ENCODE measurements around the gene LRRC4B.

The LRRC4B gene

GRCh38 chr19:50522881-50523280 is 45.4 kb downstream of the LRRC4B start:
- no peak for DNase-seq (ENCODE audit: low read depth in 2 of 2)

DNA sequence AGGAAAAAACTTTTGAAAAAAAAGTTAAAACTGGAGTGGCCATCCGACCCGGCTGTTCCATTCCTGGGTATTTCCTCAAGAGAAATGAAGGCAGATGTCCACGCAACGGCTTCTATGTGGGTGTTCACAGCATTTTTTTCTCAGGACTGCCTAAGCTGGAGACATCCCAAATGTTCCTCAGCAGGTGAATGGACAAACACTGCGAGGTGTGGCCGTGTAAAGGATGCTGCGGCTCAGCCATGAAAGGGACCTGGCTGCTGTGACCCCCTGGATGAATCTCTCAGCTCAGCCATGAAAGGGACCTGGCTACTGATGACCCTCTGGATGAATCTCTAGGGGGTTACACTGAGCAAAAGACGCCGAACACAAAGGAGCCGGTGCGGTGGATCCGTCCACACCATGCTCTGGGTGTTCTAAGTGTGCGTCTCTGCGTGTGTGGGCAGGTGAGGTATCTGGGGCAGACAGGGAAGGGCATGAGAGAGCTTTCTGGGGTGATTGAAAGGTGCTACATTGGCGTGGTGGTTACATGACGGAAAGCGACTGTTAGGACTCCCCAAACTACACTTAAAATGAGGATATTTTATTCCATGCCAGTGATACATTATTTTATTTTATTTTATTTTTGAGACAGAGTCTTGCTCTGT is 47.3 kb downstream of the LRRC4B start:
- DNase-seq (ENCODE audit: low read depth in 2 of 2) = no peak

DNA sequence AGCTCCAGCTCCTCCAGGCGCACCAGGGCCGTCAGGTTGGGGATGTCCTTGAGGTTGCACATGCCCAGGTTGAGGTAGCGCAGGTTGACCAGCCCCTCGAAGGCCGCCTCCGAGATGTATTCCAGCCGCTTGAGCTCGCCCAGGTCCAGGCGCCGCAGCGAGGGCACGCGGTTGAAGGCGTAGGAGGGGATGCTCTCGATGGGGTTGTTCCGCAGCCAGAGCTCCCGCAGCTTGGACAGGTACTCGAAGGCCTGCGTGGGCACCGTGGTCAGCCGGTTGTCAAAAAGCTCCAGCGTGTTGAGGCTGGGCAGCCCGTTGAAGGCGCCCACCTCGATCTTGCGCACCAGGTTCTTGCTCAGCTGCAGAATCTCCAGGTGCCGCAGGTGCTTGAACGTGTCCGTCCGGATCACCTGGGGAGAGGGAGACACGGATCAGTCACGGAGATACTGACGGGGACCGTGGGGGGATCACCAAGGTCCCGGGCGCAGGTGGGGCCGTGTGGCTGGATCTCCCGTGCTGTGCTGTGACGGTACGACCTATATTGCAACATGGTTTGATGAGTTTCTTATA is 49.1 kb downstream of the LRRC4B start:
- DNase-seq (ENCODE audit: low read depth in 2 of 2) = no peak

DNA sequence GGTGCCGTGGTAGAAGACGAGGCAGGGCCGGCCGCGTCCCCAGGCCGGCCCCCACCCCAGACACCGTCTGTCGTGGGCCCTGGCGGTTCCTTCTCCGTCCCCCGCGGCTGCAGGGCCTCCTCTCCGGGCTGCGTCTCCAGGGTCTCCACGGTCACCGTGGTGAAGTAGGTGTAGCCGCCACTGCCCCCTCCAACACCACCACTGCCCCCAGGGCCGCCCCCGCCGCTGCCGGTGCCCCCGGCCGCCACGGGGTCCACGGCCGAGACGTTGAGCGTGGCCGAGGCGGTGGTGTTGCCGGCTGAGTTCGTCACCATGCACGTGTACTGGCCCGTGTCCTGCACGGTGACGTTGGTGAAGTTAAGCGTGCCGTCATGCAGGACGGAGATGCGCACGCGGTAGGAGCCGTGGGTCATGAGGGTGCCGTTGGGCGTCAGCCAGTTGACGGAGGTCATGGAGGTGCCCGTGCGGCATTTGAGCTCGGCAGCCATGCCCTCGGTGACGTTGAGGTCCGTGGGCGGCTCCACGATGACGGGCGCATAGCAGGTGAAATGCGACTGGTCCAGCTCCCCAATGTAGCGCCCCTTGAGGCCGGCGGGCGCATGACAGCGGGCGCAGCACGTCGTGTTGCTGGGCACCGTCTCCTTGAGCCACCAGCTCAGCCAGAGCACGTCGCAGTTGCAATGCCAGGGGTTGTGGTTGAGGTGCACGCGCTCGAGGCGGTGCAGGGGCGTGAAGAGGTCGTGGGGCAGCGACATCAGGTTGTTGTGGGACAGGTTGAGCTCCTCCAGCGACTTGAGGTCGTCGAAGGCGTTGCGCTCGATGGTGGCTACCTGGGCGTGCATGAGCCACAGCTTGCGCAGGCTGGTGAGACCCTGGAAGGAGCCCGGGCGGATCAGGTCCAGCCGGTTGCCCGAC is 49.9 kb downstream of the LRRC4B start:
- DNase-seq (ENCODE audit: low read depth in 2 of 2) = no peak

DNA sequence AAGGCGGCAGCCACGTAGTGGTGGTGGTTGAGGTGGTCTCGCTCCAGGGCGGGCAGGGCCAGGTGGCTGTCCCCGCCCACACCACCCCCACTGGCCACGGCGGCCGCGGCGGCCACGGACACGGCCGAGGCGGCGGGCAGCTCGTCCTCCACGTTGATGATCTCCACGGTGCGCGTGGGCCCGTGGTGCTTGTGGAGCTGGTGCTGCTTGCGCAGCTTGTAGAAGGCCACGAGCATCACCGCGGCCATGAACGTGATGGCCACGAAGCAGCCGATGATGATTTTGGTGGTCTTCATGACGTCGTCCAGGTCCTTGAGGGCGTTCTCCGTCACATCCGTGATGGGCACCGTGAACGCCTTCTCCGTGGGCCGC is 50.5 kb downstream of the LRRC4B start:
- no peak for DNase-seq (ENCODE audit: low read depth in 2 of 2)

DNA sequence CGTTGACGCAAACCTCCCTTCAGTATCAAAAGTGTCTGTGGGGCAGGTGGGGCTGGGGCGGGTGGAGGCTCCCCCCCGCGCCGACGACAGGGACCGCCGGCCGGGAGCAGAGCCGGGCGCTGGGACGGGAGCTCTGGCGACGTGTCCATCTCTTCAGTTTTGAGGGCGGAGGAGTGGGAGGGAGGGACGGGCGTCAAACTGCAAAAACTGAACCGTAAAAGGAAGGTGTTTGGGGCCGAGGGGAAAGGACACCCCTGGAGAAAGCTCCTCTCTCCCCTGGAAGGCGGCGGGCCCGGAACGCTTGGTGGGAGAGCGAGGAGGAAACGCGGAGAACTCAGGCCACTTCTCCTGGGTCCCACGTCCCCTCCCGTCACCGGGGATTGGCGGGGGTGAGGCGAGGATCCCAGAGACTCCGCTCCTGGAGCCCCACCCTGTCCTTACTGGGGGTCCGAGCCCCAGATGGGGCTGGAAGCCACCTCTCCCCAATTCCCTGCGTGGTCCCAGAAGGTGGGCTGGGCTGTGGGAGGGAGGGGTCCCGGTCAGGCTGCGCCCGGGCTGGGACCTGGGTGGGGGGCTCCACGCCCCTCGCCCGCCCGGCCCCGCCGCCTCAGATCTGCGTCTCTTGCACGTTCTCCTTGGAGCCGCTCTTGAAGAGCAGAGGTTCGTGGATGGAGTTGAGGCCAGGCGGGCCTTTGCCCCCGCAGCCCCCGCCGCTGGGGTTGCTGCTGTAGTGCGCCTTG is 51.1 kb downstream of the LRRC4B start:
- DNase-seq (ENCODE audit: low read depth in 2 of 2) = no peak

GRCh38 chr19:50516456-50516855 is 51.8 kb downstream of the LRRC4B start:
- no peak for DNase-seq (ENCODE audit: low read depth in 2 of 2)

- DNase-seq (ENCODE audit: low read depth in 2 of 2) = no peak
Observed at GRCh38 chr19:50515168-50515561, 53.1 kb downstream of the LRRC4B start.

- DNase-seq (ENCODE audit: low read depth in 2 of 2) = no peak
Observed at GRCh38 chr19:50514346-50515167, 53.7 kb downstream of the LRRC4B start.

DNA sequence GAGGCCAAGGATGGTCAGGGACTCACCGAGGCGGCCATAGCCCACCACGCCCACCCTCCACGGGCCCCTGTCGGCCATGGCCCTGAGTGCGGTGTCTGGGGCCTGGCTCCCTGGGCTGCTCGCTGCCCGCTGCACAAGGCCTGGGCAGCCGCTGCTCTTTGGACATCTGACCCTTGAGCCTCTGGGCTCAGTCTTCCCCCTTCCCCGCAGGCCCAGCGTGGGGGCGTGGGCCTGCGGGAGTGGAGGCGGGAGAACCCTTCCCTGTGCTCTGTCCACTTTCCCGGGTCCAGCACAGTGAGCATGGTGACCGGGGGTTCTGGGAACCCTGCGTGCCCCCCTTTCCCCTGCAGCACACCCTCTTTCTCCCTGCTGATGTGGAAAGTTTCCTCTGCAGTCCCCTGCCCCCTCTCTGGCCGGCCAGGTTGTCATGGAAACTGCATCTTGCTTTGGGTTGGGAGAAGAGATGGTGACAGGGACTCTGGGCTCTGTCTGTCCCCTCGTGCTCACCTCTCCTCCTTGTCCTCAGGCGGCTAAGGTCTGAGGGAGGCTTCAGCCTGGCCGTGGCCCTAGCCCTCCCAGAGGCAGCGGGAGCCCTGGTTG is 54.4 kb downstream of the LRRC4B start, which contains the start of gene ASPDH:
TSS of gene ASPDH (minus strand) at position 168 of the 600 bp plus-strand sequence. CDS start at position 78, 90 bp downstream.
- DNase-seq (ENCODE audit: low read depth in 2 of 2) = no peak

- no peak for DNase-seq (ENCODE audit: low read depth in 2 of 2)
Observed at GRCh38 chr19:50512999-50513745, 55.1 kb downstream of the LRRC4B start.

- DNase-seq (ENCODE audit: low read depth in 2 of 2) = no peak
Observed at GRCh38 chr19:50512112-50512998, 55.9 kb downstream of the LRRC4B start.

GRCh38 chr19:50511069-50511822 is 57.0 kb downstream of the LRRC4B start, which contains the start of gene JOSD2:
JOSD2 (minus strand) TSS chr19:50511191; CDS start chr19:50510431, 760 bp downstream.
- peak; percentile 93 to 96 for DNase-seq (ENCODE audit: low read depth in 2 of 2)

DNA sequence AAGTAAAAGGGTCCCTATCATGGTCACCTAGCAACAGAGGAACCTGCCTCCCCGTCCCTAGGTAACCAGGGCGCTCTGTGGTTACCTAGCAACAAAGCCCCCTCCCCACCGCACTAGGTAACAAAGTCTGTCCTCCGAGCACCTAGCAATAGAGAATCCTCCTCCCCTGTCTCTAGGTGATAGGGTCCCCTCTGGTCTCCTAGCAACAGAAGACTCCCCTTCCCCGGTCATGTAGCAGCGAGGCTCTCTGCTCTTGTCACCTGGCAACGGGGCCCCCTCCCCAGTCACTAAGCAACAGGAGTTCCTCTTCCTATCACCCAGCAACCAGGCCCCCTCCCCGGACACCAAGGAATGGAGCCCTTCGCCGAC is 57.6 kb downstream of the LRRC4B start:
- DNase-seq (ENCODE audit: low read depth in 2 of 2) = no peak

DNA sequence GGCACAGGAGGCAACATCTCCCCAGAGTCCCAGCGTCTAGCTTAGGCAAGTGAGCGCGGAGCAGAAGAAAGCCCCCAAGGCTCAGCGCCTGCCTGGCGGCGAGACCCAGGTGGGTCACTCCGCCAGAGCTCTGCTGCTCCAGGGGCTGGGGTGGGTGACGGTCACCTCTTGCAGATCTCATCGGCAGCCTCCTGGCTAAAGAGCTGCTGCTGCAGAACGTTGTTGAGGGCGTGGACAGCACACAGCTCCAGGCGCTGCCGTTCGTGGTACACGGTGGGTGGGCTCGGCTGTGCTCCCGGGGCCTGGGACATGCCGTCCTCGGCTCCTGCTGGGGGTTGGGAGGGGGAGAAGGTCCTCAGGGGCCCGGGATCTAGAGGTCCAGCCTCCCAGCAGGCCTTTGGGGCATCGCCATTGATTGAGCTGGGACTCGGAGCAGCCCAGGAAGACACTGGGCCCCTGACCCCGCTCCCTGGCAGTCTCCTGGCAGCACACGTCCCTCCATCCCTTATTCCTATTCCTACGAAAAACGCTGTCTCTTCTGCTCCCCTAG is 58.0 kb downstream of the LRRC4B start:
- no peak for DNase-seq (ENCODE audit: low read depth in 2 of 2)

DNA sequence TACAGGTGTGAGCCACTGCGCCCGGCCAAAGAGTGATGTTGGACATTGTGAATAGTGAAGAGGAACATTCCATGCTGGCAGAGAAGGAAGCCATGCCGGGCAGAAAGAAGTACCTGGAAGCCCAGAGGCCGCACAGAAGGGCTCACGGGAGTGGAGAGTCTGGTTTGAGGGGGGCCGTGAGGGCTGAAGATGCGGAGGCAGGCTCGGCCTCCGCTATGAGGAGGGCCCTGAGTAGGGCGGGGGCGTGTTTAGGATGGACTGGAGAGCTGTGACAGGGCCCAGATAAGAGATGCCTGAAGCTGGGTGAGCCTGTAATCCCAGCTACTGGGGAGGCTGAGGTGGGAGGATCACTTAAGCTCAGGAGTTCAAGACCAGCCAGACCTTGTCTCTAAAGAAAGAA is 58.9 kb downstream of the LRRC4B start:
- DNase-seq (ENCODE audit: low read depth in 2 of 2) = no peak

DNA sequence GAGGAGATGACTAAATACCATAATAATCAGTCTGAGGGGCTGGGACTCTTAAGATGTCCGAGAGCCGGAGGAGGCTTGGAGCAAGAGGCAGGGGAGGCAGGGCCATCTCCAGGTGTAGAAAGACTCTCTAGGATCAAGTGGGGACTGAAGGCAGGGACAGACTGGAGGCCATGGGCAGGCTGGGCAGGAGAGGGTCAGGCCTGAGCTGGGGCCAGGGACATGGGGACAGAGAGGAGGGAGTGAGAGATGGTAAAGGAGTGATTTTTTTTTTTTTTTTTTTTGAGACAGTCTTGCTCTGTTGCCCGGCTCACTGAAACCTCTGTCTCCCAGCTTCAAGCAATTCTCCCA is 59.4 kb downstream of the LRRC4B start:
- DNase-seq (ENCODE audit: low read depth in 2 of 2) = no peak

DNA sequence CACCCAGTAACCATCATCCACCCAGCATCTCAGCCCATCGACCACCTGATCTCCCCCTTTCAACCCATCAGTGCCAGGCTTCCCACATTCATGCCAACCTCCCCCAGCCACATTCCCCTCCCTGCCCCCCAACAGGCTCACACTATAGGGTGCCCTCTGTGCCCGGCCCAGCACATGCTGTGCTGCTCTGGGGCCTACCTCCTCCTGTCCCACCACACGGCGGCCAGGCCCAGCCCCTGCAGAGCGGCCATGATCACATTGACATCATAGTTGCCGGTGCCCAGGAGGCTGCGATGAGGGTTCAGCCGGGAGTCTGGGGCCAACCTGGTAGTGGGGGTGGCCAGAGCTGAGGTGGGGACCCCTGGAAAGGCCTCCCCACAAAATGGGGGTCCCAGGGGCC is 60.9 kb downstream of the LRRC4B start:
- DNase-seq (ENCODE audit: low read depth in 2 of 2) = no peak
